A673 (cell line): Measurements from ENCODE around the gene EXT2.

Experiments
- EZH2 ChIP-seq: fragments of 200-600 bp; sonication (generic); IDR thresholded peaks from 2 replicates; pipeline ENCODE4 v1.6.1; 2017; ENCODE audit warnings: borderline replicate concordance, low read depth, mild to moderate bottlenecking, mixed read lengths, antibody characterized with exemption, low read length; ENCODE audit not compliant: poor library complexity, severe bottlenecking
- TF ChIP-seq, protein P1 (sequence below): fragments of 300-800, 200-600 bp; sonication (generic); conservative IDR thresholded peaks from 2 replicates; pipeline ENCODE4 v1.5.1; 2017; ENCODE audit warnings: low read depth, mild to moderate bottlenecking, antibody characterized with exemption, low read length, moderate library complexity, mixed read lengths

DNA sequence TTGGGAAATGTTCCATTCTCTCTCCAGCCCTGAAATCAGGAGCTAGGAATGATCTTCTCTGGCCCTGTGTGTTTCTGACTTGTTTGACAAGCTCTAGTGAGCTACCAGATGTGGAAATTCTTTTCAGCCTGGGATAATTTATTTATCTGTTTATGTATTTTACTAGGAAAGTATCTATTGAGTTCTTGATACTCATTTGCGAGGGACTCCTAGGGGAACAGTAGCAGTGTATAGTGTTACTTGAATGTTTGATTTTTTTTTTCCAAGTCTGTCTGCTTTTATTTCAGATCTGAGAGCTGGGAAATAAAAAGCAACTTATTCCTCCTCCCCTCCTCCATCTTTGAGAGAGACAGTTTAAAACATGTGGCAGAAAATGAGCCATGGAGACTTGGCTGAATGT is 122.0 kb downstream of the EXT2 start:
- TF ChIP-seq, protein P1, sequence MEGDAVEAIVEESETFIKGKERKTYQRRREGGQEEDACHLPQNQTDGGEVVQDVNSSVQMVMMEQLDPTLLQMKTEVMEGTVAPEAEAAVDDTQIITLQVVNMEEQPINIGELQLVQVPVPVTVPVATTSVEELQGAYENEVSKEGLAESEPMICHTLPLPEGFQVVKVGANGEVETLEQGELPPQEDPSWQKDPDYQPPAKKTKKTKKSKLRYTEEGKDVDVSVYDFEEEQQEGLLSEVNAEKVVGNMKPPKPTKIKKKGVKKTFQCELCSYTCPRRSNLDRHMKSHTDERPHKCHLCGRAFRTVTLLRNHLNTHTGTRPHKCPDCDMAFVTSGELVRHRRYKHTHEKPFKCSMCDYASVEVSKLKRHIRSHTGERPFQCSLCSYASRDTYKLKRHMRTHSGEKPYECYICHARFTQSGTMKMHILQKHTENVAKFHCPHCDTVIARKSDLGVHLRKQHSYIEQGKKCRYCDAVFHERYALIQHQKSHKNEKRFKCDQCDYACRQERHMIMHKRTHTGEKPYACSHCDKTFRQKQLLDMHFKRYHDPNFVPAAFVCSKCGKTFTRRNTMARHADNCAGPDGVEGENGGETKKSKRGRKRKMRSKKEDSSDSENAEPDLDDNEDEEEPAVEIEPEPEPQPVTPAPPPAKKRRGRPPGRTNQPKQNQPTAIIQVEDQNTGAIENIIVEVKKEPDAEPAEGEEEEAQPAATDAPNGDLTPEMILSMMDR = no peak
- TF ChIP-seq EZH2 = no peak
